Germinal center (tissue), 1 donor: ENCODE measurements around the gene B9D1.

ENCODE experiments used
- DNase-seq: peaks from one replicate; pipeline ENCODE4 v3.0.0; 2012; ENCODE audit warnings: mixed read lengths, low spot score

The B9D1 gene

GRCh38 chr17:19338031-19338990, 24.2 kb downstream of the B9D1 start:
- peak; percentile 84 for DNase-seq

- DNase-seq = no peak
Observed at GRCh38 chr17:19337712-19338023, 24.9 kb downstream of the B9D1 start.

GRCh38 chr17:19336938-19337711, 25.4 kb downstream of the B9D1 start:
- no peak for DNase-seq

- no peak for DNase-seq
Observed at GRCh38 chr17:19335951-19336631, 26.4 kb downstream of the B9D1 start.

GRCh38 chr17:19334331-19334730, 28.2 kb downstream of the B9D1 start:
- DNase-seq = no peak

- DNase-seq = no peak
Observed at GRCh38 chr17:19333736-19334290, 28.7 kb downstream of the B9D1 start.

- DNase-seq = no peak
Observed at GRCh38 chr17:19333132-19333440, 29.4 kb downstream of the B9D1 start.

GRCh38 chr17:19332371-19333131, 30.0 kb downstream of the B9D1 start:
- DNase-seq = no peak

- no peak for DNase-seq
Observed at GRCh38 chr17:19331543-19332245, 30.8 kb downstream of the B9D1 start.

- DNase-seq = no peak
Observed at GRCh38 chr17:19331134-19331533, 31.4 kb downstream of the B9D1 start.

GRCh38 chr17:19330271-19330670, 32.3 kb downstream of the B9D1 start:
- no peak for DNase-seq

GRCh38 chr17:19329839-19330238, 32.7 kb downstream of the B9D1 start:
- DNase-seq = no peak

GRCh38 chr17:19329136-19329535, 33.4 kb downstream of the B9D1 start:
- no peak for DNase-seq

- no peak for DNase-seq
Observed at GRCh38 chr17:19328441-19329061, 34.0 kb downstream of the B9D1 start.

GRCh38 chr17:19327031-19327783, 35.3 kb downstream of the B9D1 start:
- DNase-seq = no peak

- no peak for DNase-seq
Observed at GRCh38 chr17:19325542-19325941, 37.0 kb downstream of the B9D1 start.

GRCh38 chr17:19322861-19323260, 39.7 kb downstream of the B9D1 start:
- no peak for DNase-seq

- no peak for DNase-seq
Observed at GRCh38 chr17:19322129-19322505, 40.4 kb downstream of the B9D1 start.

GRCh38 chr17:19321481-19322128, 40.9 kb downstream of the B9D1 start:
- DNase-seq = no peak
